ENCODE results near the gene JADE1.

DNA sequence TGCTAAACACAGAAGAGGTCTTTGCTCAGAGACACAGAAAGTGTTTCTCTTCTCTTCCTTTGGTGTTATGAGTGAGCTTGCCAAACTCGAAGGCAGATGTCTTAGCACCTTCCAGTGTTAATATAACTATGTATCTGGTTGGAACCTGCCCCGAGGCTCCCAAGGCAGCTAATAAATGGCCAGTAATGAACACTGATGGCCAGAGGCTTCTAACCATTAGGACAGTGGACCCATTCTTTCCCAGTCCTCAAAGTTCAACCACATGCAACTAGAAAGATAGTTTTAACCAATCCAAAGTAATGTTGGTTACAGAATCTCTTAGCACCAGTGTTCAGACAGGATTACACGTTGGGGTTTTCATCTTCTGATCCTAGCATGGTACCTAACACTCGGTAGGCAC, 42.7 kb upstream of the JADE1 start:
- TF ChIP-seq POLR2A (IDR thresholded peaks at IDR 0.05) (no peak), CTCF (IDR thresholded peaks at IDR 0.05) (no peak), POLR2AphosphoS5 (IDR thresholded peaks at IDR 0.05) (no peak)
